DLD1 (cell line): ENCODE results near the gene CHRNE.
"Not testable (repeated sequence)": the region's sequence is repeated elsewhere in the genome, so short reads cannot be mapped to it uniquely, and the experiment has no call there.

Experiments
- in situ Hi-C: cut with HindIII; loops from 2 replicates; pipeline ENCODE4 v1.10.0; 2017; ENCODE audit warnings: low sequenced_read_pairs

The CHRNE gene

DNA sequence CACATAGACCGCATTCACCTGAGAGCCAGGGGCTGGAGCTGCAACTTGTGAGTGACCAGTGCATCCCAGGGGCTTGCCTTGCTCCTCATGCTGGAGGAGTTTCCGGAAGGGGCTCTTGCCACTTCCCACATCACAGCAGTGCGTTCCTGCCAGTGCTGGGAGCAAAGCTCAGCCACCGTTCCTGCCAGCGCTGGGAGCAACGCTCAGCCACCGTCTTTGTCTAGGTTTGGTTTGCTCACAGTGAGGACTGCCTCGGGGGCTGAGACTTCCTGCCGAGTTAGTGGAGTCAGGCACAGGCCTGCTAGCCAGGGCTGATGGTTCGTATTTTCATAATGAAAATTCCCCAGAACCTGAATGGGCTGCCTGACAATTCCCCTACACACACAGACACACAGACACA lies 5.4 kb upstream of the CHRNE start:
- in situ Hi-C loops: no loop called here

GRCh38 chr17:4906642-4907041 lies 3.7 kb upstream of the CHRNE start:
- in situ Hi-C loops: not testable (repeated sequence)

- in situ Hi-C loops: no loop called here
These were observed 358 bp downstream of the CHRNE start for GRCh38 chr17:4902540-4902939.

GRCh38 chr17:4901648-4902344 lies 1.1 kb downstream of the CHRNE start:
- in situ Hi-C loops: no loop called here

GRCh38 chr17:4901108-4901647 lies 1.7 kb downstream of the CHRNE start:
- in situ Hi-C loops: no loop called here

DNA sequence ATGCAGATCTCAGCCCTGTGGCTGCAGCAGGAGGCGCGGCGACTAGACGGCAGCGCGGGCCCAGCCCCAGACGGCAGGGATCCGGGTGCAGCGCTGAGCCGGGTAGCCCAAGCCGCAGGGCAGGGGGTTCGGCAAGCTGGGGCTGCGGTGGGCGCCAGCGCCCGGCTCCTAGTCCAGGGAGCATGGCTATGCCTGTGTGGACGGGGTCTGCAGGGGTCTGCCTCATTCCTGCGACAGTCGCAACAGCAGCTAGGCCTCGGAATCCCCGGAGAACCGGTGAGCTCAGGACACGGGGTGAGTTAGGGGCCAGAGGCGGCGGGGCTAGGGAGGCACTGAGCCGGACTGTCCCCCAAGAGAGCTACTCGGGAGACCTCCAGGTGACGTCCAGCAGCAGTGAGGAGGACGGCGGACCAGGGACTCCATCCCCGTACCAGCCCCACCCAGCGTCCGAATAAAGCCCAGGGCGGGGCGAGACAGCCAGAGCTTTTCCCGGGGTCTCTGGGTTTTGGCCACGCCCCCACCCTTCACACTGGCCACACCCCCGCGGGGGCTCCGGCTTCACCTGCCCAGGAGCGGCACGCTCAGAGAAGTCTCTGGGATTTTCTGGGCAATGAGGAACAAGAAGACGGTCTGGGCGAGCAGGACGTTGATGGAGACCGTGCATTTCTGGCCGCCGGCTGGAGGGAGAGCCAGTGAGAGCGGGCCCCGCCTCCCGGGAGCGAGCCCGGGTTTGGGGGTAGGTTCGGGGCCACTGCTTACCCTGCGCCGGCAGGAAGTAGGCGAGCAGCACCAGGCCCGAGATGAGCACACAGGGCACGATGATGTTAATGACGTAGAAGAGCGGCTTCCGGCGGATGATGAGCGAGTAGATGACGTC lies 2.4 kb downstream of the CHRNE start:
- in situ Hi-C loops: no loop called here

- in situ Hi-C loops: no loop called here
These were observed 3.3 kb downstream of the CHRNE start, which contains the start of gene C17orf107 for GRCh38 chr17:4899341-4900230. Gene C17orf107 (plus strand): TSS chr17:4899536. CDS start chr17:4899763, 227 bp downstream.

DNA sequence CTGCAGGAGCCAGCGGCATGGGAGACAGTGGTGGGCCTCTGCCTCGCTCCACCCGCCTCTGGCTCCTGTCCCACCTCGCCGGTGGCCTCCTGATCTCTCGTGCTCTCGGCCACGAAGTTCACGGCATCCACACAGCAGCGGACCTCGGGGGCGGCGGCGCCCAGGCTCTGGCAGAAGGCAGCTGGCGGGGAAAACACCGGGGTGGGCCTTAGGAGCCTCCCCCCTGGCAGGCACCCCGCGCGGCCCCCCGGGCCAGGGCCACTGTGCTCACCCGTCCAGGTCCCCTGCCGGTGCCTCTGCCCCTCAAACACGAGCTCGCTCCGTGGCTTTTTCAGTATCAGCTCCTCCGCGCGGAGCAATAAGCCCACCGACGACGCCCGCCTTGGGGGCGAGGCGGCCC lies 4.0 kb downstream of the CHRNE start:
- in situ Hi-C loops: no loop called here

DNA sequence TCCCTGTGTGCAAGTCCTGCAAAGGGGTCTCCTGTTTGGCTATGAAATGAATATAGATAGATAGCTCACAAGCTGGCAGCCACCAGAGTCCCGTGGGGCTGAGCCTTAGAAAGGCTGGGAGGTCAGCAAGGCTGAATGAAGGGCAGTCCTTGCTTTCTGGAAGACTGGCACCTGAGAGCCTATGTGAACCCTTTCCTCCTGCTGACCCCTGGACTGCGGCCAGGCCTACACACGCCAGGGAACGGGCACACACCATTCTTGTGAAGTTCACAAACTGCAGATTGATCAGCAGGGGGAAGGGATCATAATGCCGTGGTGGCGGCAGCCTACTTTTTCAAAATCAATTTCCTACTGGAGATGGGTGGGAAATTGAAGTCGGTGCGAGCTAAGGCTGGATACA lies 4.5 kb downstream of the CHRNE start:
- in situ Hi-C loops: no loop called here

- in situ Hi-C loops: no loop called here
These were observed 5.1 kb downstream of the CHRNE start for GRCh38 chr17:4897785-4898184.

- in situ Hi-C loops: no loop called here
These were observed 5.7 kb downstream of the CHRNE start for GRCh38 chr17:4897198-4897687.

DNA sequence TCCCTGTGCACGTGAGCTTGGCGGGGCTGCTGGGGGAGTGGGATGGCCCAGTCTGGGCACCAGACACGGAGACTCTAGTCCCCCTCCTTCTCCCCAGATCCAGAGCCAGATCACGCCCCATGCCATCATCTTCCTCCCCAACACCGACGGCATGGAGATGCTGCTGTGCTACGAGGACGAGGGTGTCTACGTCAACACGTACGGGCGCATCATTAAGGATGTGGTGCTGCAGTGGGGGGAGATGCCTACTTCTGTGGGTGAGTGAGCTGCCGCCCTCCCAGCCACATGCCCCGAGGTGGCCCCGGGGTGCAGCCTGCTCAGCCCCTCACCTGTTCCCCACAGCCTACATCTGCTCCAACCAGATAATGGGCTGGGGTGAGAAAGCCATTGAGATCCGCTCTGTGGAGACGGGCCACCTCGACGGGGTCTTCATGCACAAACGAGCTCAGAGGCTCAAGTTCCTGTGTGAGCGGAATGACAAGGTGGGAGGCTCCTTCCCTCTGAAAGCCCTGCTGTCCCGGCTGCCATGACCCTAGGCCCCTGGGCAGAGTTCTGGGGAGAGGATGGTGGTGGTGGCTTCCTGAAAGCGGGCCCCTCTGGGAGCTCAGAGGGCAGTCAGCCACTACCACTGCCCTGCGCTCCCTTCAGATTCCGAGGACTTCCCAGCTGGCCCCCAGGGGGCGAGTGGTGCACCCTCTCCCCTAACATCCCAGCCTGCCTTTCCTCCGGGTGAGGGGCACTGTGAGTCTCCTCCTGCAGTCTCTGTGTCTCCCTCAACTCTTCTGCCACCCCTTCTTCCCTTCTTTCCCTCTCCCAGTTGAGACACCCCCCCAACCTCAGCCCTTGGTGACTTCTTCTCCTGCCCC lies 6.3 kb downstream of the CHRNE start:
- in situ Hi-C loops: no loop called here

DNA sequence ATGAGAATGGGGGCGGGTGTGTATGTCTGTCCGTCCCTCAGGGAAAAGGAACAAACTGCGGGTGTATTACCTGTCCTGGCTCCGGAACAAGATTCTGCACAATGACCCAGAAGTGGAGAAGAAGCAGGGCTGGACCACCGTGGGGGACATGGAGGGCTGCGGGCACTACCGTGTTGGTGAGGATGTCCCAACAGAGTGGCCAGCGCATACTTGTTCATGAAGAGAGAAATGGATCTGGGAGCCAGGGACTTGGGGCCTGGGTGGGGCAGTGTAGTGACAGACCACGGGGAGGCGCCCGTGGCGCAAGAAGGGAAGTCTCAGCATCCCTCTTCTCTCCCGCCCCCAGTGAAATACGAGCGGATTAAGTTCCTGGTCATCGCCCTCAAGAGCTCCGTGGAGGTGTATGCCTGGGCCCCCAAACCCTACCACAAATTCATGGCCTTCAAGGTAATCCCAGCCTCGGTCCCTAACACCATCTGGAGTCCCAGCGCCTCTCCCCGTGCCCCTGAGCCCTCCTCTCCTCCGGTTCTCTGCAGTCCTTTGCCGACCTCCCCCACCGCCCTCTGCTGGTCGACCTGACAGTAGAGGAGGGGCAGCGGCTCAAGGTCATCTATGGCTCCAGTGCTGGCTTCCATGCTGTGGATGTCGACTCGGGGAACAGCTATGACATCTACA lies 7.1 kb downstream of the CHRNE start:
- in situ Hi-C loops: no loop called here

- in situ Hi-C loops: no loop called here
These were observed 7.8 kb downstream of the CHRNE start for GRCh38 chr17:4895121-4895520.

DNA sequence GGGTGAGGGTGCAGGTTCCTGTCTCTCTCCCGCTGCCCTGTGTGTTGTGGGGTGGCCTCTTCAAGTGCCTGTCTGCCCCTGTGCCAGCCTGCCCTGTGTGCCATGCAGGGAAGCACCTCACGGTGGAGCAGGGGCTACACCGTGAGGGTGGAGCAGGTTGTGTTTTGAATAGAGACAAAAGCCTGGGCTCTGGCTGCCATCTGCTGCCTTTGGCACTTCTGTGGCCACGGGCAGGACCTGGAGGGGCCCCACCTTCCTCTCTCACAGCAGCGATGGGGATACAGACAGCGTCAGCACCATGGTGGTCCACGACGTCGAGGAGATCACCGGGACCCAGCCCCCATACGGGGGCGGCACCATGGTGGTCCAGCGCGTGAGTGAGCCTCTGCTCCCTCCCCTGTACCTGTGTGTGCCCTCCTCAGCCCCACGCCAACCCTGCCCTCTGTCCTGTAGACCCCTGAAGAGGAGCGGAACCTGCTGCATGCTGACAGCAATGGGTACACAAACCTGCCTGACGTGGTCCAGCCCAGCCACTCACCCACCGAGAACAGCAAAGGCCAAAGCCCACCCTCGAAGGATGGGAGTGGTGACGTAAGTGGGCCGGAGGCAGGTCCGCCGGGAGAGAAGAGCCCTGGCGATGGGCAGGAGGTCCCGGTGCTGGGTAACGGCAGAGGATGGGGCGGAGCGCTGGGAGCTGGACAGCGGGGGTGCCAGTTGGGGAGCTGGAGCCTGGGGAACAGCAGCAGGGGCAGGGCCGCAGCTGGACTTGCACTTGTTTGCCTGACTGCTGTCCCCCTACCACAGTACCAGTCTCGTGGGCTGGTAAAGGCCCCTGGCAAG lies 9.0 kb downstream of the CHRNE start:
- in situ Hi-C loops: no loop called here

GRCh38 chr17:4893272-4893671 lies 9.6 kb downstream of the CHRNE start:
- in situ Hi-C loops: no loop called here

- in situ Hi-C loops: no loop called here
These were observed 10.2 kb downstream of the CHRNE start for GRCh38 chr17:4892499-4893221.
